ENCODE data around the gene UCK1.

UCK1 gene

DNA sequence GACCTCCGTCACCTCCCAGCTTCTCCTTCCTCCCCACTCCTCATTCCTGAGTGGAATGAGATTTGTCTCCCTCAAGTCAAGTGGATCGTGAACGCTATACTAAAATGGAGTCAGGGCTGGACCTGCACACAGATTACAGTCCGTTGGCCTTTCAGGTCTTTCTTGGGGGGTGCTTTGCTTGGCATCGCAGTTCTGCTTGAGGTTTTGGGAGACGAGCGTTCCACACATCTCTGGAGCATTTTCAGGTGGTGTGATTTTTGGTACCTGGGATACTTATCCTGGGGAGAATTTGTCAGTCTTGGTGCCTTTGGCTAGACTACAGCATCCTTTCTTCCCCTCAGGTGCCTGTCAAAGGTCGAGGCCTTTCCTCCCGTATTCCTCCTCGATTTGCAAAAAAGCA, 52.2 kb downstream of the UCK1 start:
- DNase-seq (ENCODE audit: low read depth), result no peak
- TF ChIP-seq, protein P1, sequence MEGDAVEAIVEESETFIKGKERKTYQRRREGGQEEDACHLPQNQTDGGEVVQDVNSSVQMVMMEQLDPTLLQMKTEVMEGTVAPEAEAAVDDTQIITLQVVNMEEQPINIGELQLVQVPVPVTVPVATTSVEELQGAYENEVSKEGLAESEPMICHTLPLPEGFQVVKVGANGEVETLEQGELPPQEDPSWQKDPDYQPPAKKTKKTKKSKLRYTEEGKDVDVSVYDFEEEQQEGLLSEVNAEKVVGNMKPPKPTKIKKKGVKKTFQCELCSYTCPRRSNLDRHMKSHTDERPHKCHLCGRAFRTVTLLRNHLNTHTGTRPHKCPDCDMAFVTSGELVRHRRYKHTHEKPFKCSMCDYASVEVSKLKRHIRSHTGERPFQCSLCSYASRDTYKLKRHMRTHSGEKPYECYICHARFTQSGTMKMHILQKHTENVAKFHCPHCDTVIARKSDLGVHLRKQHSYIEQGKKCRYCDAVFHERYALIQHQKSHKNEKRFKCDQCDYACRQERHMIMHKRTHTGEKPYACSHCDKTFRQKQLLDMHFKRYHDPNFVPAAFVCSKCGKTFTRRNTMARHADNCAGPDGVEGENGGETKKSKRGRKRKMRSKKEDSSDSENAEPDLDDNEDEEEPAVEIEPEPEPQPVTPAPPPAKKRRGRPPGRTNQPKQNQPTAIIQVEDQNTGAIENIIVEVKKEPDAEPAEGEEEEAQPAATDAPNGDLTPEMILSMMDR (IDR thresholded peaks at IDR 0.05; ENCODE audit: control insufficient read depth, extremely low read depth, insufficient read depth), result no peak
- no peak overlapping the region for H3K4me3 ChIP-seq (ENCODE audit: low read depth, low read length)

DNA sequence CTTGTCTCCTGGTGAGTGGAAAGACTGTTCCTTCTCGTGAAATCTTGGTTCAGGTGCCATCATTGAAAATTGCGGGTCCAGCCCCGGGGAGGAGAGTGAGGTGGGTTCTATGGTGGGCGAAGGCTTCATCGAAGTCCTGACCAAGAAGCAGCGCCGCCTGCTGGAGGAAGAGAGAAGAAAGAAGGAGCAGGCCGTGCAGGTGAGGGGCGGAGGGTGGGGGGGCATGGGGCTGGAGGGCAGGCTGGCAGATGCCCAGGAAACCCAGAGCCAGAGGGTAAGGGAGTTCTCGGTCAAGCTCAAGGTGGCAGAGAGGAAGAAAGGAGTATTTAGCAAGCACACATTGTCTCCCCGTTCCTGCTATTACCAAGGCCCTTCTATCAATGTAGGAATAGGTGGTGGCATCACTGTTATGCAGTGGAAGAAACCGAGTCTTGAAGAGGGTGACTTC, 52.6 kb downstream of the UCK1 start:
- TF ChIP-seq, protein P1 (IDR thresholded peaks at IDR 0.05; ENCODE audit: control insufficient read depth, extremely low read depth, insufficient read depth), result peak; percentile 70
- DNase-seq (ENCODE audit: low read depth), result no peak
- H3K4me3 ChIP-seq (ENCODE audit: low read depth, low read length), result no peak overlapping the region

DNA sequence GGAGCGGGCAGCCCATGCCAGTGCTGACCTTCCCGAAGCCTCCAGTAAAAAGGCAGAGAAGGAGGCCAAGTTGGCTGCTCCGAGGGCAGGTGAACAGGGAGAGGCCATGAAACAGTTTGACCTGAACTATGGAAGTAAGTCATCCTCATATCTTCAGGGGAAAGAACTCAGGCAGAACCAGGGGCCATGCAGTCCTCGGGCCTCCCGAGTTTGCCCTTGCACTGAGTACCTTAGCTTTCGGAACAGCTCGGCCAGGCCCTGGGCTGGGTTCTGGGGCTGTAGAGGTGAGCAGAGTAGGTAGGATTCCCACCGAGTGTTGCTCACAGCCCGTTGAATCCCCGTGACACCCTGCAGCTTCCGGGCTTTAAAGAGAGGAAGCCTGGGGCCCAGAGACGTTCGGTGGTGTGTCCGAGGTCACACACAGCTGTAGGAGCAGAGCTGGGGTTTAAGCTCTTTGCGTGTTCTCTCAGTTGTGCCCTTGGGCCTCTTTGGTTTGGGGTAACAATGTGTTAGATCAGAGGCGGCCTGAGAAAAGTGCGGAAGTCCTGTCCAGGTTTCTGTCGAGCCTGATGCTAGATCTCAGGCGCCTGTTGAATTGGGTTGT, 53.1 kb downstream of the UCK1 start:
- TF ChIP-seq, protein P1 (IDR thresholded peaks at IDR 0.05; ENCODE audit: control insufficient read depth, extremely low read depth, insufficient read depth), result no peak
- H3K4me3 ChIP-seq (ENCODE audit: low read depth, low read length), result no peak overlapping the region
- no peak for DNase-seq (ENCODE audit: low read depth)

DNA sequence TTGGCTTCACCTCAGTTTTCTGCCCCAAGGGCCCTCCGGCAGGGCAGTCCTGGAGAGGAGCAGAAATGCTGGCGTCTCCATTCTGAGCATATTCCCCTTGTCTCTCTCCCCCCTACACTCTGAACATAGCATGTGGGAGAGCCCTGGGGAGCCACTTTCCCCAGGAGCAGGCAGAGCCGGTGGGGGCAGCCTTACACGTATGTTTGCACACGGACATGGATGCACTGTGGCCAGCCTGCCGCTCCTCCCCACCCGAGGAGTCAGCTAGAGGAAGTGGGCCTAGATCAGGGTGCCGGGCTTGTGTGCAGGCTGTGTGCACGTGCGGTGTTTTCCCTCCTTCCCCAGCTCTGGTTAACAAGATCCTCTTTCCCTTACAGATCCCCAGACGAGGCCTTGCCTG, 53.7 kb downstream of the UCK1 start:
- no peak overlapping the region for H3K4me3 ChIP-seq (ENCODE audit: low read depth, low read length)
- TF ChIP-seq, protein P1 (IDR thresholded peaks at IDR 0.05; ENCODE audit: control insufficient read depth, extremely low read depth, insufficient read depth), result no peak
- DNase-seq (ENCODE audit: low read depth), result no peak

DNA sequence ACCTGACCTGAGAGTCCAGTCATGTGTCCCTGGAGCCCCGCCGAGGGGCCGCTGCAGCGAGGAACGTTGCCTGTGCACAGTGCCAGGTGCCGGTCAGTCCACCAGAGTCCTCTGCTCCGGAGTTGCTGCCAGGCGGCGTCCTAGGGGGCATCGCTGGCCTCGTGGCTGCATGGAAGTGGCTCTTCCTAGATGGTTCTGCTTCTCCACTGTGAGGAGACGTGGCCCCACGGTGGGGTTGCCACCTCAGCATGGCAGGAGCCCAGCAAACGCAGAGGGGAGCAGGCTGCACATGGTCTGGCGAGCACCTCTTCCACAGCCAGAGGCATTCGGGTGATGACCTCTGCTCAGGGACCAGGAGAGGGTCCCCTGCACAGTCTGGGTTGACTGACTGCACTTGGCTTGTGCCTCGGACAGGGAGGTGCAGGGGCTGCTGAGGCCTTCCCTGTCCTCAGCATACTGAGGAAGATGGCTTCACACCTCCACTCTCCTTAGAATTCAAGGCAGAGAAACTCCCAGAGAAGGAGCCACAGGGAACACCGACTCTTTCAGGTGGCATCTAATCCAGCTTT, 54.2 kb downstream of the UCK1 start:
- TF ChIP-seq, protein P1 (IDR thresholded peaks at IDR 0.05; ENCODE audit: control insufficient read depth, extremely low read depth, insufficient read depth), result no peak
- H3K4me3 ChIP-seq (ENCODE audit: low read depth, low read length), result no peak overlapping the region
- no peak for DNase-seq (ENCODE audit: low read depth)

DNA sequence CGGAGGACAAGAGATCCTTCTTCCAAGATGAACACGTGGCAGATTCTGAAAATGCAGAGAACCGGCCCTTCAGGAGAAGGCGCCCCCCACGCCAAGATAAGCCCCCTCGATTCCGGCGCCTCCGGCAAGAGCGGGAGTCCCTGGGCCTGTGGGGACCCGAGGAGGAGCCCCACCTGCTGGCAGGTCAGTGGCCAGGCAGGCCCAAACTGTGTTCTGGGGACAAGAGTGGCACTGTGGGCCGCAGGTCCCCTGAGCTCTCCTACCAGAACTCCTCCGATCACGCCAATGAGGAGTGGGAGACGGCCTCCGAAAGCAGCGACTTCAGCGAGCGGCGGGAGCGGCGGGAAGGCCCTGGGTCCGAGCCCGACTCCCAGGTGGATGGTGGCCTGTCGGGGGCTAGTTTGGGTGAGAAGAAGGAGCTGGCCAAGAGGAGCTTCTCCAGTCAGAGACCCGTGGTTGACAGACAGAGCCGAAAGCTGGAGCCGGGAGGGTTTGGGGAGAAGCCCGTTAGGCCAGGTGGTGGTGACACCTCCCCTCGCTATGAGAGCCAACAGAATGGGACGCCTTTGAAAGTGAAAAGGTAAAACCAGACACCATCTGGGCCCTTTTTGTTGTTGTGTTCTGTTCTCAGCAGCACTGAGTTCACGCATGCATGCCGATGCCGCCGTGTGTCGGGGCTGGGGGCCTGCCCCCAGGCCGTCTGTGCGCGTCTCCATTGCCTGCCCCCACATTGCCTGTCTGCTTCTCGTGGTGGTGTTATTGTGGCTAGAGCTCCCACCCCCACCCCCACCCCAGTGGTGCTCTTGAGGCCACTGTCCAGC, 54.9 kb downstream of the UCK1 start:
- TF ChIP-seq, protein P1 (IDR thresholded peaks at IDR 0.05; ENCODE audit: control insufficient read depth, extremely low read depth, insufficient read depth), result peak; percentile 24; the same call in 1 of the 2 replicates
- no peak for DNase-seq (ENCODE audit: low read depth)

More for the DNA sequence above, 54.9 kb downstream of the UCK1 start:
- H3K4me3 ChIP-seq (ENCODE audit: low read depth, low read length), result no peak overlapping the region
